ACHN (cell line): ENCODE data around the gene KATNIP.

Source experiments
- DNase-seq: peaks from one replicate; pipeline ENCODE4 v3.0.0-alpha.2; 2015
- in situ Hi-C: cut with HindIII; loops from 2 replicates; pipeline ENCODE4 v1.10.0; 2017; ENCODE audit warnings: low sequenced_read_pairs, low pct_ligation_motif_present, low pct_unique_long_range_greater_than_20kb

KATNIP gene

GRCh38 chr16:27571433-27572326, 21.7 kb downstream of the KATNIP start:
- in situ Hi-C loops, result no loop called here

GRCh38 chr16:27572711-27573110, 22.8 kb downstream of the KATNIP start:
- DNase-seq, result no peak
- in situ Hi-C loops, result no loop called here

More at GRCh38 chr16:27571433-27572326, 21.7 kb downstream of the KATNIP start:
- no peak for DNase-seq

GRCh38 chr16:27576729-27577128, 26.8 kb downstream of the KATNIP start:
- in situ Hi-C loops, result no loop called here
- no peak for DNase-seq

GRCh38 chr16:27579087-27579980, 29.4 kb downstream of the KATNIP start:
- DNase-seq, result no peak
- in situ Hi-C loops, result no loop called here

GRCh38 chr16:27582883-27583282, 32.9 kb downstream of the KATNIP start:
- in situ Hi-C loops, result no loop called here
- no peak for DNase-seq

GRCh38 chr16:27583634-27584033, 33.7 kb downstream of the KATNIP start:
- no peak for DNase-seq
- in situ Hi-C loops, result no loop called here

GRCh38 chr16:27585200-27585599, 35.3 kb downstream of the KATNIP start:
- DNase-seq, result no peak
- in situ Hi-C loops, result no loop called here

- in situ Hi-C loops, result no loop called here
- DNase-seq, result no peak
Observed at GRCh38 chr16:27586711-27587110, 36.8 kb downstream of the KATNIP start.

- DNase-seq, result no peak
- in situ Hi-C loops, result no loop called here
Observed at GRCh38 chr16:27588057-27588456, 38.1 kb downstream of the KATNIP start.

GRCh38 chr16:27591837-27592236, 41.9 kb downstream of the KATNIP start:
- in situ Hi-C loops, result no loop called here
- DNase-seq, result no peak

- in situ Hi-C loops, result no loop called here
- DNase-seq, result no peak
Observed at GRCh38 chr16:27595475-27595874, 45.5 kb downstream of the KATNIP start.

GRCh38 chr16:27595993-27596392, 46.0 kb downstream of the KATNIP start:
- in situ Hi-C loops, result no loop called here

GRCh38 chr16:27596411-27596810, 46.5 kb downstream of the KATNIP start:
- no peak for DNase-seq
- in situ Hi-C loops, result no loop called here

More at GRCh38 chr16:27595993-27596392, 46.0 kb downstream of the KATNIP start:
- no peak for DNase-seq

- in situ Hi-C loops, result no loop called here
- no peak for DNase-seq
Observed at GRCh38 chr16:27597361-27597760, 47.4 kb downstream of the KATNIP start.

- in situ Hi-C loops, result no loop called here
- no peak for DNase-seq
Observed at GRCh38 chr16:27598220-27598619, 48.3 kb downstream of the KATNIP start.

- DNase-seq, result no peak
- in situ Hi-C loops, result no loop called here
Observed at GRCh38 chr16:27598931-27599565, 49.1 kb downstream of the KATNIP start.

GRCh38 chr16:27599606-27600005, 49.7 kb downstream of the KATNIP start:
- DNase-seq, result no peak
- in situ Hi-C loops, result no loop called here
